Liver (tissue), 9 donors: ENCODE results near the gene FXYD4. TPM values are rescaled to one million over a fixed set of nuclear protein-coding genes. Genes with fewer than 3 reads are reported as not detected.

Experiments
- DNase-seq: peaks from one replicate; pipeline ENCODE4 v3.0.0-alpha.2; 2017; ENCODE audit warnings: low spot score
- H3K27ac ChIP-seq, 2 donors: one replicate each; pipeline ENCODE4 v1.7.0; 2013; ENCODE audit warnings: inconsistent platforms in 2 of 2, low read length in 2 of 2, control low read depth in 1 of 2, low read depth in 1 of 2, mild to moderate bottlenecking in 1 of 2
- H3K27me3 ChIP-seq, 4 donors: one replicate each; pipeline versions ENCODE4 v1.6.1 to v1.7.0; 2013; ENCODE audit warnings: low read length in 3 of 4, inconsistent platforms in 1 of 4, mild to moderate bottlenecking in 1 of 4, moderate library complexity in 1 of 4; ENCODE audit not compliant: control insufficient read depth in 4 of 4, insufficient read depth in 4 of 4
- H3K36me3 ChIP-seq, 4 donors: one replicate each; pipeline versions ENCODE4 v1.6.1 to v1.7.0; 2013; ENCODE audit warnings: low read length in 3 of 4, mild to moderate bottlenecking in 3 of 4, low read depth in 1 of 4, moderate library complexity in 1 of 4; ENCODE audit not compliant: control insufficient read depth in 4 of 4, insufficient read depth in 3 of 4
- H3K4me1 ChIP-seq, 4 donors: one replicate each; pipeline versions ENCODE4 v1.6.1 to v1.7.0; 2013; ENCODE audit warnings: low read length in 3 of 4, mild to moderate bottlenecking in 3 of 4, moderate library complexity in 1 of 4; ENCODE audit not compliant: control insufficient read depth in 4 of 4, insufficient read depth in 4 of 4
- H3K4me3 ChIP-seq, 3 donors: one replicate each; pipeline versions ENCODE4 v1.6.1 to v1.7.0; 2013; ENCODE audit warnings: low read length in 3 of 3, control low read depth in 1 of 3, low read depth in 1 of 3, mild to moderate bottlenecking in 1 of 3
- H3K9ac ChIP-seq, 2 donors: one replicate each; pipeline ENCODE4 v1.7.0; 2013; ENCODE audit warnings: low read length in 2 of 2, mild to moderate bottlenecking in 2 of 2, moderate library complexity in 2 of 2, control low read depth in 1 of 2, low read depth in 1 of 2
- H3K9me3 ChIP-seq, 4 donors: one replicate each; pipeline versions ENCODE4 v1.6.1 to v1.7.0; 2013; ENCODE audit warnings: low read length in 3 of 4; ENCODE audit not compliant: control insufficient read depth in 4 of 4
- CTCF ChIP-seq: fragments of 150-350 bp; IDR thresholded peaks from 2 replicates; pipeline ENCODE4 v1.5.1; 2017; ENCODE audit warnings: improper control_type of control experiment, low read depth, low read length; ENCODE audit not compliant: missing input control
- EGR1 ChIP-seq, 2 donors: IDR thresholded peaks; 2 replicates each; pipeline ENCODE4 v1.6.1; 2016 to 2018; ENCODE audit warnings: antibody characterized with exemption in 2 of 2, low read depth in 2 of 2
- FOXA1 ChIP-seq: IDR thresholded peaks from 2 replicates; pipeline ENCODE4 v1.6.1; 2016; ENCODE audit warnings: antibody characterized with exemption
- FOXA2 ChIP-seq: IDR thresholded peaks from 2 replicates; pipeline ENCODE4 v1.6.1; 2016; ENCODE audit warnings: antibody characterized with exemption
- GABPA ChIP-seq, 2 donors: IDR thresholded peaks in 1 of 2; conservative IDR thresholded peaks in 1 of 2; 2 replicates each; pipeline ENCODE4 v1.6.1; 2016; ENCODE audit warnings: antibody characterized with exemption in 2 of 2, mild to moderate bottlenecking in 1 of 2, moderate library complexity in 1 of 2
- HNF4A ChIP-seq, 2 donors: conservative IDR thresholded peaks; 2 replicates each; pipeline ENCODE4 v1.6.1; 2016; ENCODE audit warnings: antibody characterized with exemption in 2 of 2, mild to moderate bottlenecking in 2 of 2
- JUND ChIP-seq, 2 donors: IDR thresholded peaks; 2 replicates each; pipeline ENCODE4 v1.6.1; 2016; ENCODE audit warnings: antibody characterized with exemption in 2 of 2
- NR2F2 ChIP-seq: IDR thresholded peaks from 2 replicates; pipeline ENCODE4 v1.6.1; 2016; ENCODE audit warnings: antibody characterized with exemption
- REST ChIP-seq: IDR thresholded peaks from 2 replicates; pipeline ENCODE4 v1.6.1; 2016; ENCODE audit warnings: antibody characterized with exemption, mild to moderate bottlenecking
- TAF1 ChIP-seq: conservative IDR thresholded peaks from 2 replicates; pipeline ENCODE4 v1.6.1; 2016; ENCODE audit warnings: antibody characterized with exemption, mild to moderate bottlenecking
- YY1 ChIP-seq: IDR thresholded peaks from 2 replicates; pipeline ENCODE4 v1.6.1; 2016; ENCODE audit warnings: antibody characterized with exemption, mild to moderate bottlenecking
- ZBTB33 ChIP-seq: IDR thresholded peaks from 2 replicates; pipeline ENCODE4 v1.6.1; 2016; ENCODE audit warnings: antibody characterized with exemption
- WGBS: extraction: QIAGEN DNeasy Blood & Tissue Kit; methylation state at CpG from one replicate; pipeline ENCODE4 v1.1.7; 2013; 5-methylcytosine and 5-hydroxymethylcytosine counted together
- polyA plus RNA-seq, 2 donors: library from polyadenylated mRNA; stranded (reverse) in 1 of 2; unstranded in 1 of 2; fragments of 200-250 nt in 1 of 2; fragments of >200 nt in 1 of 2; fragmentation: Nextera tagmentation in 1 of 2; extraction: Ambion mirVana in 1 of 2; gene quantifications; one replicate each; pipeline versions ENCODE4 v1.2.1 to v1.2.3, GENCODE V29; 2013 to 2015
- total RNA-seq, 2 donors: library from RNA; depleted of rRNA; stranded (reverse); fragments of >200 nt; gene quantifications; one replicate each; pipeline ENCODE4 v1.2.3, GENCODE V29; 2014
- donor health status: healthy.
- donor health status: healthy.
- donor health status: healthy.
- donor health status: healthy.
- donor health status: healthy.

Gene FXYD4
- total and polyA plus RNA-seq, 4 donors = not detected

GRCh38 chr10:43403911-43404703 lies 32.7 kb downstream of the FXYD4 start:
- H3K36me3 ChIP-seq = peaks cover 0 to 9% (median 4%) of the 10 kb centered on the region in 4 donors
- no peak overlapping the region for H3K9ac ChIP-seq
- no peak overlapping the region for H3K4me3 ChIP-seq
- no peak for TF ChIP-seq JUND (IDR thresholded peaks at IDR 0.05)
- TF ChIP-seq HNF4A (conservative IDR thresholded peaks at IDR 0.05) = no peak
- TF ChIP-seq ZBTB33 = no peak
- no peak for TF ChIP-seq NR2F2
- no peak for TF ChIP-seq GABPA (IDR thresholded peaks at IDR 0.05 in 1 of 2, conservative IDR thresholded peaks at IDR 0.05 in 1 of 2)
- no peak for TF ChIP-seq EGR1 (IDR thresholded peaks at IDR 0.05; ENCODE audit: low read depth in 2 of 2)
- no peak for TF ChIP-seq CTCF
- no peak for TF ChIP-seq FOXA1
- TF ChIP-seq FOXA2 = no peak
- 69% methylated on average over 14 of the region's 14 CpGs for WGBS
- DNase-seq = no peak
- H3K9me3 ChIP-seq = no peaks in the 10 kb centered on the region
- peak overlapping the region; percentile 4 to 41 for H3K27ac ChIP-seq
- peaks cover 16 to 60% (median 51%) of the 10 kb centered on the region in 4 donors for H3K4me1 ChIP-seq
- no peaks in the 10 kb centered on the region for H3K27me3 ChIP-seq

GRCh38 chr10:43404704-43405084 lies 33.3 kb downstream of the FXYD4 start:
- peaks cover 13 to 58% (median 45%) of the 10 kb centered on the region in 4 donors for H3K4me1 ChIP-seq
- H3K27ac ChIP-seq = peak overlapping the region in 1 of 2 donors; percentile 41
- peaks cover 0 to 9% (median 4%) of the 10 kb centered on the region in 4 donors for H3K36me3 ChIP-seq
- H3K4me3 ChIP-seq = no peak overlapping the region
- 55% methylated on average over 6 of the region's 6 CpGs for WGBS
- H3K27me3 ChIP-seq = no peaks in the 10 kb centered on the region
- no peaks in the 10 kb centered on the region for H3K9me3 ChIP-seq
- no peak for DNase-seq
- TF ChIP-seq YY1 (no peak), FOXA2 (no peak), EGR1 (IDR thresholded peaks at IDR 0.05; ENCODE audit: low read depth in 2 of 2) (no peak), NR2F2 (no peak), REST (no peak), GABPA (IDR thresholded peaks at IDR 0.05 in 1 of 2, conservative IDR thresholded peaks at IDR 0.05 in 1 of 2) (no peak), TAF1 (no peak)
- peak overlapping the region in 1 of 2 donors; percentile 23 for H3K9ac ChIP-seq
